Neural cell (in vitro differentiated cells): ENCODE data around the gene SLC7A14. TPM values are rescaled to one million over a fixed set of nuclear protein-coding genes. Genes with fewer than 3 reads are reported as not detected.

Source experiments
- H2AFZ ChIP-seq: fragments of 200-600, 300-800 bp; sonication (generic), shearing (Covaris generic); 2 replicates; pipeline ENCODE4 v1.6.0; 2014; ENCODE audit warnings: low read depth, mild to moderate bottlenecking, antibody characterized with exemption, low read length, moderate library complexity
- H3F3A ChIP-seq: fragments of 200-600 bp; shearing (Covaris generic); 2 replicates; pipeline ENCODE4 v1.6.1; 2016; ENCODE audit warnings: mild to moderate bottlenecking, moderate library complexity, mixed read lengths, antibody characterized with exemption, low read length; ENCODE audit not compliant: insufficient read depth, poor library complexity, severe bottlenecking
- H3K27ac ChIP-seq: fragments of 200-600, 300-800 bp; sonication (generic), shearing (Covaris generic); 2 replicates; pipeline ENCODE4 v1.5.1; 2014; ENCODE audit warnings: mild to moderate bottlenecking, low read length, moderate library complexity
- H3K27me3 ChIP-seq: fragments of 300-800, 200-600 bp; sonication (generic), shearing (Covaris generic); 2 replicates; pipeline ENCODE4 v1.6.0; 2014; ENCODE audit warnings: mild to moderate bottlenecking, low read depth, low read length, moderate library complexity; ENCODE audit not compliant: insufficient read depth
- H3K36me3 ChIP-seq: fragments of 300-800, 200-600 bp; sonication (generic), shearing (Covaris generic); 2 replicates; pipeline ENCODE4 v1.5.1; 2014; ENCODE audit warnings: mild to moderate bottlenecking, antibody characterized with exemption, low read length, moderate library complexity; ENCODE audit not compliant: insufficient read depth
- H3K4me2 ChIP-seq: fragments of 300-800, 200-600 bp; sonication (generic), shearing (Covaris generic); 2 replicates; pipeline ENCODE4 v1.6.0; 2014; ENCODE audit warnings: mild to moderate bottlenecking, low read length
- H3K4me3 ChIP-seq: fragments of 300-800, 200-600 bp; sonication (generic), shearing (Covaris generic); 2 replicates; pipeline ENCODE4 v1.5.1; 2014; ENCODE audit warnings: mild to moderate bottlenecking, low read length, moderate library complexity
- H3K79me2 ChIP-seq: fragments of 200-600 bp; shearing (Covaris generic); replicated peaks from 2 replicates; pipeline ENCODE4 v1.6.0; 2014; ENCODE audit warnings: mild to moderate bottlenecking, low read length, moderate library complexity; ENCODE audit not compliant: insufficient read depth
- H3K9ac ChIP-seq: fragments of 300-800, 200-600 bp; sonication (generic), shearing (Covaris generic); 2 replicates; pipeline ENCODE4 v1.6.1; 2016; ENCODE audit warnings: mild to moderate bottlenecking, low read length, mixed read lengths
- H3K9me2 ChIP-seq: fragments of 200-600 bp; shearing (Covaris generic); 2 replicates; pipeline ENCODE4 v1.6.1; 2016; ENCODE audit warnings: mild to moderate bottlenecking, low read length, mixed read lengths; ENCODE audit not compliant: insufficient read depth
- H3K9me3 ChIP-seq: fragments of 200-600, 300-800 bp; sonication (generic), shearing (Covaris generic); 2 replicates; pipeline ENCODE4 v1.6.1; 2016; ENCODE audit warnings: mild to moderate bottlenecking, mixed run types, low read length, moderate library complexity, mixed read lengths
- H4K20me1 ChIP-seq: fragments of 200-600 bp; shearing (Covaris generic); 2 replicates; pipeline ENCODE4 v1.6.1; 2016; ENCODE audit warnings: mild to moderate bottlenecking, mixed run types; ENCODE audit not compliant: insufficient read depth
- EP300 ChIP-seq: fragments of 450-650 bp; conservative IDR thresholded peaks from 2 replicates; pipeline ENCODE4 v1.6.1; 2014; ENCODE audit warnings: antibody characterized with exemption, mild to moderate bottlenecking, moderate library complexity; ENCODE audit not compliant: poor library complexity, severe bottlenecking
- EZH2 ChIP-seq: fragments of 200-600, 300-800 bp; shearing (Covaris generic), sonication (generic); IDR thresholded peaks from 2 replicates; pipeline ENCODE4 v1.6.1; 2014; ENCODE audit warnings: antibody characterized with exemption, low read length, borderline replicate concordance, mild to moderate bottlenecking; ENCODE audit not compliant: insufficient read depth, poor library complexity, severe bottlenecking
- MXI1 ChIP-seq: fragments of 450-650 bp; conservative IDR thresholded peaks from 2 replicates; pipeline ENCODE4 v1.6.1; 2014; ENCODE audit warnings: antibody characterized with exemption, mild to moderate bottlenecking; ENCODE audit not compliant: poor library complexity, severe bottlenecking
- POLR2AphosphoS5 ChIP-seq: IDR thresholded peaks from 2 replicates; pipeline ENCODE4 v1.6.1; 2012
- RAD21 ChIP-seq: fragments of 450-650 bp; conservative IDR thresholded peaks from 2 replicates; pipeline ENCODE4 v1.6.1; 2014; ENCODE audit warnings: antibody characterized with exemption, mild to moderate bottlenecking, moderate library complexity
- SMC3 ChIP-seq: fragments of 450-650 bp; conservative IDR thresholded peaks from 2 replicates; pipeline ENCODE4 v1.6.1; 2014; ENCODE audit warnings: antibody characterized with exemption, mild to moderate bottlenecking, moderate library complexity; ENCODE audit not compliant: poor library complexity
- TAF1 ChIP-seq: IDR thresholded peaks from 2 replicates; pipeline ENCODE4 v1.6.1; 2012; ENCODE audit warnings: low read depth
- polyA plus RNA-seq: library from polyadenylated mRNA; depleted of rRNA; stranded (reverse); fragments of >200 nt; gene quantifications from 2 replicates; pipeline ENCODE4 v1.2.3, GENCODE V29; 2014
- TF ChIP-seq, protein P1 (sequence below): fragments of 450-650 bp; IDR thresholded peaks from 2 replicates; pipeline ENCODE4 v1.5.1; 2014; ENCODE audit warnings: antibody characterized with exemption, mild to moderate bottlenecking, moderate library complexity; ENCODE audit not compliant: poor library complexity, severe bottlenecking
- TF ChIP-seq, protein P2 (sequence below): IDR thresholded peaks from 2 replicates; pipeline ENCODE4 v1.6.1; 2012; ENCODE audit warnings: borderline replicate concordance

SLC7A14 gene
- polyA plus RNA-seq, 1 donor from 2014 or later = 5.1 TPM

DNA sequence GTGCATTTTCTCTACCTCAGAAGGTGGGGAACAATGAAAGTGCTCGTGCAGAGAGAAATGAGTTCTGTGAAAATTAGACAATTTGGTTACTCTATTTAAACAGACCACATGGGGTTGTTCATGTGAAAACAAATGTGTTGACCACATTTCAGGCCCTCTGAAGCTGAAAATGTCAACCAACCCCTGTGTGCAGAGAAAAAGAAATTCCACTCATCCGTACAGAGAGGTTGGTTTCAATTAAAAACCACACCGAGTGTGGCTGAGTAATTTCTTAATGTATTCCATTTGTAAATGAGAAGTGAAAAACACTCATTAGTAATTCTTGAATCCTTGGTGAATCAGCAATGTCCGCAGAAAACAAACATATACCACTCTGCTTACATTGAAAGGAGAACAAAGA, 46.9 kb upstream of the SLC7A14 start:
- H3F3A ChIP-seq = no peaks in the 10 kb centered on the region
- H4K20me1 ChIP-seq = no peaks in the 10 kb centered on the region
- H2AFZ ChIP-seq = no peak overlapping the region
- no peaks in the 10 kb centered on the region for H3K79me2 ChIP-seq
- no peaks in the 10 kb centered on the region for H3K9me2 ChIP-seq
- no peaks in the 10 kb centered on the region for H3K9me3 ChIP-seq
- no peak overlapping the region for H3K4me3 ChIP-seq
- TF ChIP-seq POLR2AphosphoS5 (no peak), RAD21 (no peak)
- TF ChIP-seq, protein P1, sequence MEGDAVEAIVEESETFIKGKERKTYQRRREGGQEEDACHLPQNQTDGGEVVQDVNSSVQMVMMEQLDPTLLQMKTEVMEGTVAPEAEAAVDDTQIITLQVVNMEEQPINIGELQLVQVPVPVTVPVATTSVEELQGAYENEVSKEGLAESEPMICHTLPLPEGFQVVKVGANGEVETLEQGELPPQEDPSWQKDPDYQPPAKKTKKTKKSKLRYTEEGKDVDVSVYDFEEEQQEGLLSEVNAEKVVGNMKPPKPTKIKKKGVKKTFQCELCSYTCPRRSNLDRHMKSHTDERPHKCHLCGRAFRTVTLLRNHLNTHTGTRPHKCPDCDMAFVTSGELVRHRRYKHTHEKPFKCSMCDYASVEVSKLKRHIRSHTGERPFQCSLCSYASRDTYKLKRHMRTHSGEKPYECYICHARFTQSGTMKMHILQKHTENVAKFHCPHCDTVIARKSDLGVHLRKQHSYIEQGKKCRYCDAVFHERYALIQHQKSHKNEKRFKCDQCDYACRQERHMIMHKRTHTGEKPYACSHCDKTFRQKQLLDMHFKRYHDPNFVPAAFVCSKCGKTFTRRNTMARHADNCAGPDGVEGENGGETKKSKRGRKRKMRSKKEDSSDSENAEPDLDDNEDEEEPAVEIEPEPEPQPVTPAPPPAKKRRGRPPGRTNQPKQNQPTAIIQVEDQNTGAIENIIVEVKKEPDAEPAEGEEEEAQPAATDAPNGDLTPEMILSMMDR = no peak
- no peaks in the 10 kb centered on the region for H3K27me3 ChIP-seq
- H3K9ac ChIP-seq = no peak overlapping the region
- H3K4me2 ChIP-seq = no peak overlapping the region
- H3K27ac ChIP-seq = no peak overlapping the region
- H3K36me3 ChIP-seq = no peaks in the 10 kb centered on the region

DNA sequence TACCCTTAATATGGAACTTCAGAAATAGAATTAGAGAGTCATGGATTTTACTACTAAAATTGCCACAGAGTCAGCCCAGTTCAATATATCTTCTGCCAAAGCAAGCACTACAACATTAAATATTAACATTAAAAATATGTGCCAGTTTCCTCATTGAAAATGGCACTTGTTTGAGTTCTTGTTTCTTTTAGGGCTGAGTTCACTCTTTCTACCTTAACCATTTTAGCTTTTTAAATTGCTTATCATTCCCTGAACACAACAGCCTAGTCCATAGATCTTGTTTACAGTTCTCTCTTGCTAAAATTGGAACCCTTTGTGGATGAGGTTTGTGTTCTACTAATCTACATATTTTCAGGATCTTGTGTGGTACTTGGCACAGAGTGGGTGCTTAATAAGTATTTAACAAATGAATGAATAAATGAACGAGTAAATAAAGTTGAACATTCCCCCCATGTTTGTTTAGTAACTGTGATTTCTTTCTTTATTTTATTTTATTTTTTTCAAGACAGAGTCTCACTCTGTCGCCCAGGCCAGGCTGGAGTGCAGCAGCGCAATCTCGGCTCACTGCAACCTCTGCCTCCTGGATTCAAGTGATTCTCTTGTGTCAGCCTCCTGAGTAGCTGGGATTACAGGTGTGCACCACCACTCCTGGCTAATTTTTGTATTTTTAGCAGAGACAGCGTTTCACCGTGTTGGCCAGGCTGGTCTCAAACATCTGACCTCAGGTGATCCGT, 46.0 kb upstream of the SLC7A14 start:
- no peaks in the 10 kb centered on the region for H3F3A ChIP-seq
- no peaks in the 10 kb centered on the region for H3K36me3 ChIP-seq
- no peaks in the 10 kb centered on the region for H3K9me3 ChIP-seq
- no peak for TF ChIP-seq SMC3
- TF ChIP-seq MXI1 = no peak
- TF ChIP-seq, protein P1 = no peak
- no peak for TF ChIP-seq TAF1
- no peak for TF ChIP-seq EP300
- TF ChIP-seq RAD21 = no peak
- H3K27me3 ChIP-seq = no peaks in the 10 kb centered on the region
- H4K20me1 ChIP-seq = no peaks in the 10 kb centered on the region
- H3K4me2 ChIP-seq = no peak overlapping the region
- H3K4me3 ChIP-seq = no peak overlapping the region
- H3K79me2 ChIP-seq = no peaks in the 10 kb centered on the region
- H3K9me2 ChIP-seq = no peaks in the 10 kb centered on the region
- H3K27ac ChIP-seq = no peak overlapping the region
- no peak overlapping the region for H3K9ac ChIP-seq
- no peak overlapping the region for H2AFZ ChIP-seq

DNA sequence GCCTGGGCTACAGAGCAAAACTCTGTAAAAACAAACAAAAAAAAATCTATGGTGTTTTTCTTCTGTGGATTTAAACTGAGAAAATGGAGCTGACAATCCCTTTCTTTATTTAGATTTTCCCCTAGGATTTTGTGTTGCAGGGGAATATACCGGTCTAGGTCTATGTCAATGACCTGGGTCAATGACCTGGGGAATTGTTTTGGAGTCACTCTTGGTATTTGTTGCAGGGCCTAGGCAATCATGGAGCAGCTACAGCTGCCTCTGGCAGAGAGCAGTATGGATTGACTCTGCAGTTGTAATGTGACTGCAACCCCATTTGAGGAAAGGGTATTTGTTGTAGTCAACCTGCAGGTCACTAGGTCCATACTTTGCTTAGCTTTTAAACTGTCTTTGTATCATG, 37.6 kb upstream of the SLC7A14 start:
- no peak overlapping the region for H3K4me3 ChIP-seq
- H3F3A ChIP-seq = no peaks in the 10 kb centered on the region
- no peak overlapping the region for H2AFZ ChIP-seq
- no peak overlapping the region for H3K9ac ChIP-seq
- no peaks in the 10 kb centered on the region for H3K36me3 ChIP-seq
- no peak overlapping the region for H3K27ac ChIP-seq
- H3K9me2 ChIP-seq = no peaks in the 10 kb centered on the region
- no peaks in the 10 kb centered on the region for H3K27me3 ChIP-seq
- H4K20me1 ChIP-seq = no peaks in the 10 kb centered on the region
- TF ChIP-seq EZH2 (no peak), RAD21 (no peak), TAF1 (no peak), MXI1 (no peak), POLR2AphosphoS5 (no peak), EP300 (no peak), SMC3 (no peak)
- TF ChIP-seq, protein P1 = no peak
- TF ChIP-seq, protein P2, sequence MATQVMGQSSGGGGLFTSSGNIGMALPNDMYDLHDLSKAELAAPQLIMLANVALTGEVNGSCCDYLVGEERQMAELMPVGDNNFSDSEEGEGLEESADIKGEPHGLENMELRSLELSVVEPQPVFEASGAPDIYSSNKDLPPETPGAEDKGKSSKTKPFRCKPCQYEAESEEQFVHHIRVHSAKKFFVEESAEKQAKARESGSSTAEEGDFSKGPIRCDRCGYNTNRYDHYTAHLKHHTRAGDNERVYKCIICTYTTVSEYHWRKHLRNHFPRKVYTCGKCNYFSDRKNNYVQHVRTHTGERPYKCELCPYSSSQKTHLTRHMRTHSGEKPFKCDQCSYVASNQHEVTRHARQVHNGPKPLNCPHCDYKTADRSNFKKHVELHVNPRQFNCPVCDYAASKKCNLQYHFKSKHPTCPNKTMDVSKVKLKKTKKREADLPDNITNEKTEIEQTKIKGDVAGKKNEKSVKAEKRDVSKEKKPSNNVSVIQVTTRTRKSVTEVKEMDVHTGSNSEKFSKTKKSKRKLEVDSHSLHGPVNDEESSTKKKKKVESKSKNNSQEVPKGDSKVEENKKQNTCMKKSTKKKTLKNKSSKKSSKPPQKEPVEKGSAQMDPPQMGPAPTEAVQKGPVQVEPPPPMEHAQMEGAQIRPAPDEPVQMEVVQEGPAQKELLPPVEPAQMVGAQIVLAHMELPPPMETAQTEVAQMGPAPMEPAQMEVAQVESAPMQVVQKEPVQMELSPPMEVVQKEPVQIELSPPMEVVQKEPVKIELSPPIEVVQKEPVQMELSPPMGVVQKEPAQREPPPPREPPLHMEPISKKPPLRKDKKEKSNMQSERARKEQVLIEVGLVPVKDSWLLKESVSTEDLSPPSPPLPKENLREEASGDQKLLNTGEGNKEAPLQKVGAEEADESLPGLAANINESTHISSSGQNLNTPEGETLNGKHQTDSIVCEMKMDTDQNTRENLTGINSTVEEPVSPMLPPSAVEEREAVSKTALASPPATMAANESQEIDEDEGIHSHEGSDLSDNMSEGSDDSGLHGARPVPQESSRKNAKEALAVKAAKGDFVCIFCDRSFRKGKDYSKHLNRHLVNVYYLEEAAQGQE = no peak
- H3K9me3 ChIP-seq = no peaks in the 10 kb centered on the region
- no peak overlapping the region for H3K4me2 ChIP-seq
- H3K79me2 ChIP-seq = no peaks in the 10 kb centered on the region
